ENCODE measurements around the gene JARID2. TPM values are rescaled to one million over a fixed set of nuclear protein-coding genes. Genes with fewer than 3 reads are reported as not detected.

Gene JARID2
- total and polyA plus RNA-seq, 2 of the 4 experiments (the other 2 are of a cell fraction): 9.6 to 12.9 TPM

GRCh38 chr6:15274692-15275387 is 29.0 kb downstream of the JARID2 start:
- Histone ChIP-seq H2BK120ac (ENCODE audit: low read depth, low read length) (no peak overlapping the region), H2AK9ac (replicated peaks; ENCODE audit: low read depth, low read length, poor library complexity) (no peak overlapping the region), H3K4ac (ENCODE audit: low read depth, low read length) (no peak overlapping the region), H3K56ac (ENCODE audit: extremely low read depth, insufficient read depth, low read length) (no peak overlapping the region), H3K27me3 (ENCODE audit: control insufficient read depth, insufficient read depth, low read length) (no peaks in the 10 kb centered on the region), H4K91ac (ENCODE audit: insufficient read depth, low read depth, low read length) (no peak overlapping the region), H3K9ac (ENCODE audit: low read depth, low read length) (no peak overlapping the region), H3K23ac (ENCODE audit: low read depth, low read length) (no peak overlapping the region), H3K4me1 (ENCODE audit: control insufficient read depth, insufficient read depth, low read length) (peaks cover 11% of the 10 kb centered on the region), H4K5ac (ENCODE audit: low read depth, low read length) (no peak overlapping the region), H3K4me3 (ENCODE audit: insufficient read depth, low read depth, low read length) (no peak overlapping the region), H2BK20ac (ENCODE audit: low read depth, low read length) (no peak overlapping the region), H3K4me2 (ENCODE audit: low read depth, low read length) (no peak overlapping the region), H3K36me3 (ENCODE audit: control insufficient read depth, insufficient read depth, low read length) (no peaks in the 10 kb centered on the region; the same call in 1 of the 2 replicates), H2AK5ac (ENCODE audit: low read depth, low read length) (no peak overlapping the region), H2BK15ac (ENCODE audit: low read depth, low read length) (no peak overlapping the region), H2AFZ (replicated peaks; ENCODE audit: low read length, poor library complexity) (no peak overlapping the region), H3K9me1 (ENCODE audit: insufficient read depth, low read length) (no peaks in the 10 kb centered on the region), H4K20me1 (ENCODE audit: insufficient read depth, low read length) (peaks cover 82% of the 10 kb centered on the region), H3K27ac (ENCODE audit: insufficient read depth, low read length) (no peak overlapping the region), H3K14ac (replicated peaks; ENCODE audit: low read depth, low read length) (no peak overlapping the region), H3K18ac (ENCODE audit: low read depth, low read length) (no peak overlapping the region), H3K79me1 (ENCODE audit: low read depth in 1 of 2, low read length in 2 of 2) (peaks cover 24 to 81% of the 10 kb centered on the region in 2 experiments), H3K9me3 (ENCODE audit: control insufficient read depth, insufficient read depth, low read length) (no peaks in the 10 kb centered on the region), H2BK5ac (ENCODE audit: low read depth, low read length, poor library complexity, severe bottlenecking) (no peak overlapping the region), H4K8ac (ENCODE audit: low read depth in 2 of 2, low read length in 2 of 2) (no peak overlapping the region)
- dilution Hi-C loops (cut with HindIII; ENCODE audit: low sequenced_read_pairs, unreplicated experiment) (no loop called here), intact Hi-C loops (cut with micrococcal nuclease) (no loop called here), in situ Hi-C loops (cut with MboI; ENCODE audit: low sequenced_read_pairs) (loop anchor here (25.0 kb wide), 1 partner anchor 337 kb away; no protein-coding TSS in a partner anchor)
- BruUV-seq (replicated peaks): no TSS peak
- WGBS, 2 experiments (ENCODE audit: extremely low coverage in 2 of 2, insufficient read length in 1 of 2): 100% methylated on average over 1 of the region's 2 CpGs; no CpG with 5 or more reads in 1 of the 2 experiments
- ATAC-seq (ENCODE audit: low read depth) (no peak), DNase-seq (peak; percentile 47)
- CTCF ChIA-PET: interaction anchor here (0.6 kb wide), 1 partner anchor 144 kb away, joined by 3 read pairs; no protein-coding TSS in a partner anchor
- POLR2A ChIA-PET (ENCODE audit: unreplicated experiment): no interaction called here
- TF ChIP-seq SMC3 (IDR thresholded peaks at IDR 0.05; ENCODE audit: low read depth, low read length) (no peak), RAD21 (IDR thresholded peaks at IDR 0.05; ENCODE audit: low read length) (peak; percentile 41), CTCF (conservative IDR thresholded peaks at IDR 0.05; ENCODE audit: low read depth, low read length) (peak; percentile 33), POLR2A (IDR thresholded peaks at IDR 0.05; ENCODE audit: low read depth, low read length) (no peak)
